H9 (cell line): Measurements from ENCODE around the gene GPAT2. TPM values are rescaled to one million over a fixed set of nuclear protein-coding genes. Genes with fewer than 3 reads are reported as not detected.
"Not testable (repeated sequence)": the region's sequence is repeated elsewhere in the genome, so short reads cannot be mapped to it uniquely, and the experiment has no call there.

Source experiments
- DNase-seq: peaks from one replicate; pipeline ENCODE4 v3.0.0-alpha.2; 2017
- H2AFZ ChIP-seq: one replicate; pipeline ENCODE4 v1.6.1; 2013; ENCODE audit warnings: mild to moderate bottlenecking, low read length, control low read depth, moderate library complexity
- H2AK5ac ChIP-seq: 2 replicates; pipeline ENCODE4 v1.6.1; 2013; ENCODE audit warnings: low read length, control low read depth, mixed read lengths; ENCODE audit not compliant: insufficient read length
- H2BK120ac ChIP-seq: one replicate; pipeline ENCODE4 v1.6.1; 2013; ENCODE audit warnings: low read depth, mild to moderate bottlenecking, low read length, control low read depth, inconsistent platforms; ENCODE audit not compliant: poor library complexity, severe bottlenecking
- H2BK12ac ChIP-seq: 2 replicates; pipeline ENCODE4 v1.6.1; 2013; ENCODE audit warnings: low read length, control low read depth, mixed read lengths, low read depth; ENCODE audit not compliant: insufficient read length
- H2BK15ac ChIP-seq: 2 replicates; pipeline ENCODE4 v1.6.1; 2013; ENCODE audit warnings: low read depth, low read length, control low read depth
- H2BK20ac ChIP-seq: one replicate; pipeline ENCODE4 v1.6.1; 2013; ENCODE audit warnings: low read depth, mild to moderate bottlenecking, low read length, control low read depth, inconsistent platforms; ENCODE audit not compliant: poor library complexity, severe bottlenecking
- H2BK5ac ChIP-seq: 2 replicates; pipeline ENCODE4 v1.6.1; 2013; ENCODE audit warnings: low read length, control low read depth, mixed read lengths; ENCODE audit not compliant: insufficient read length
- H3K14ac ChIP-seq: 2 replicates; pipeline ENCODE4 v1.6.1; 2013; ENCODE audit warnings: low read length, control low read depth; ENCODE audit not compliant: insufficient read depth
- H3K18ac ChIP-seq: 2 replicates; pipeline ENCODE4 v1.6.1; 2013; ENCODE audit warnings: low read depth, mild to moderate bottlenecking, mixed read lengths, low read length, control low read depth; ENCODE audit not compliant: insufficient read length
- H3K23ac ChIP-seq: 2 replicates; pipeline ENCODE4 v1.6.1; 2013; ENCODE audit warnings: low read length, control low read depth, mixed read lengths, low read depth; ENCODE audit not compliant: insufficient read length
- H3K23me2 ChIP-seq: 2 replicates; pipeline ENCODE4 v1.6.1; 2013; ENCODE audit warnings: low read depth, mild to moderate bottlenecking, mixed read lengths, low read length, control low read depth; ENCODE audit not compliant: insufficient read length, poor library complexity, severe bottlenecking
- H3K27ac ChIP-seq: 2 replicates; pipeline ENCODE4 v1.5.1; 2013; ENCODE audit warnings: low read length, control low read depth, mixed read lengths, low read depth; ENCODE audit not compliant: insufficient read length
- H3K27me3 ChIP-seq: 2 replicates; pipeline ENCODE4 v1.6.1; 2013; ENCODE audit warnings: low read length, control low read depth, inconsistent platforms; ENCODE audit not compliant: insufficient read depth
- H3K4ac ChIP-seq: 2 replicates; pipeline ENCODE4 v1.6.1; 2013; ENCODE audit warnings: low read depth, mild to moderate bottlenecking, control low read depth, inconsistent platforms, low read length, moderate library complexity
- H3K4me1 ChIP-seq: 2 replicates; pipeline ENCODE4 v1.6.1; 2013; ENCODE audit warnings: low read length, control low read depth, inconsistent platforms; ENCODE audit not compliant: insufficient read depth
- H3K4me2 ChIP-seq: 2 replicates; pipeline ENCODE4 v1.6.1; 2013; ENCODE audit warnings: low read length, control low read depth, mixed read lengths; ENCODE audit not compliant: insufficient read length, insufficient read depth
- H3K56ac ChIP-seq: 2 replicates; pipeline ENCODE4 v1.6.1; 2013; ENCODE audit warnings: low read depth, mild to moderate bottlenecking, mixed read lengths, low read length, control low read depth; ENCODE audit not compliant: insufficient read length
- H3K79me1 ChIP-seq: 2 replicates; pipeline ENCODE4 v1.6.1; 2013; ENCODE audit warnings: low read depth, mild to moderate bottlenecking, moderate library complexity, low read length, control low read depth, inconsistent platforms; ENCODE audit not compliant: insufficient read depth, poor library complexity, severe bottlenecking
- H3K79me2 ChIP-seq: 2 replicates; pipeline ENCODE4 v1.6.1; 2013; ENCODE audit warnings: low read length, control low read depth, inconsistent platforms; ENCODE audit not compliant: insufficient read depth
- H3K9ac ChIP-seq: 2 replicates; pipeline ENCODE4 v1.6.1; 2013; ENCODE audit warnings: low read length, control low read depth, mixed read lengths; ENCODE audit not compliant: insufficient read length; ENCODE audit errors: extremely low read depth
- H3K9me3 ChIP-seq: one replicate; pipeline ENCODE4 v1.6.1; 2013; ENCODE audit warnings: low read depth, low read length, inconsistent platforms; ENCODE audit not compliant: control insufficient read depth
- H3T11ph ChIP-seq: one replicate; pipeline ENCODE4 v1.6.1; 2013; ENCODE audit warnings: mild to moderate bottlenecking, low read length, control low read depth, inconsistent platforms
- H4K20me1 ChIP-seq: one replicate; pipeline ENCODE4 v1.6.1; 2013; ENCODE audit not compliant: control insufficient read depth, insufficient read length, insufficient read depth
- H4K5ac ChIP-seq: 2 replicates; pipeline ENCODE4 v1.6.1; 2013; ENCODE audit warnings: low read depth, mild to moderate bottlenecking, mixed read lengths, low read length, control low read depth; ENCODE audit not compliant: insufficient read length
- H4K8ac ChIP-seq: replicated peaks from 2 replicates; pipeline ENCODE4 v1.6.1; 2013; ENCODE audit warnings: low read length, control low read depth, mixed read lengths, low read depth; ENCODE audit not compliant: insufficient read length
- H4K91ac ChIP-seq: 2 replicates; pipeline ENCODE4 v1.6.1; 2013; ENCODE audit warnings: low read depth, mild to moderate bottlenecking, moderate library complexity, mixed read lengths, low read length, control low read depth; ENCODE audit not compliant: insufficient read length
- H3K27ac Mint-ChIP-seq, 3 experiments: 2 replicates in 2 of 3; 3 replicates in 1 of 3; pipeline ENCODE4 v1.8.0; 2020 to 2021; ENCODE audit warnings: mixed read lengths in 3 of 3, mild to moderate bottlenecking in 1 of 3, moderate library complexity in 1 of 3
- H3K27me3 Mint-ChIP-seq: 2 replicates; pipeline ENCODE4 v1.8.0; 2021; ENCODE audit warnings: low read depth, mild to moderate bottlenecking, moderate library complexity, mixed read lengths
- H3K36me3 Mint-ChIP-seq, 3 experiments: 2 replicates in 2 of 3; 3 replicates in 1 of 3; pipeline ENCODE4 v1.8.0; 2020 to 2021; ENCODE audit warnings: low read depth in 3 of 3, mixed read lengths in 3 of 3; ENCODE audit not compliant: insufficient read depth in 1 of 3
- H3K4me1 Mint-ChIP-seq, 2 experiments: 2 replicates each; pipeline ENCODE4 v1.8.0; 2020; ENCODE audit warnings: mixed read lengths in 2 of 2
- H3K4me3 Mint-ChIP-seq, 2 experiments: 2 replicates in 1 of 2; 3 replicates in 1 of 2; pipeline ENCODE4 v1.8.0; 2020 to 2021; ENCODE audit warnings: mild to moderate bottlenecking in 2 of 2, mixed read lengths in 2 of 2, moderate library complexity in 1 of 2
- H3K9me3 Mint-ChIP-seq, 2 experiments: 2 replicates in 1 of 2; 3 replicates in 1 of 2; pipeline ENCODE4 v1.8.0; 2020; ENCODE audit warnings: mild to moderate bottlenecking in 2 of 2, mixed read lengths in 2 of 2, moderate library complexity in 1 of 2
- WGBS: extraction: QIAGEN DNeasy Blood & Tissue Kit; methylation state at CpG from one replicate; pipeline ENCODE4 v1.1.7; 2013; ENCODE audit warnings: missing lambda C conversion rate, low lambda C conversion rate, mixed read lengths; ENCODE audit not compliant: insufficient read length; ENCODE audit errors: extremely low coverage; 5-methylcytosine and 5-hydroxymethylcytosine counted together
- total RNA-seq: library from RNA; stranded (reverse); gene quantifications from 2 replicates; pipeline ENCODE4 v1.2.1, GENCODE V29; 2021

The GPAT2 gene
- total RNA-seq, 1 experiment from 2014 or later: 0.17 TPM

DNA sequence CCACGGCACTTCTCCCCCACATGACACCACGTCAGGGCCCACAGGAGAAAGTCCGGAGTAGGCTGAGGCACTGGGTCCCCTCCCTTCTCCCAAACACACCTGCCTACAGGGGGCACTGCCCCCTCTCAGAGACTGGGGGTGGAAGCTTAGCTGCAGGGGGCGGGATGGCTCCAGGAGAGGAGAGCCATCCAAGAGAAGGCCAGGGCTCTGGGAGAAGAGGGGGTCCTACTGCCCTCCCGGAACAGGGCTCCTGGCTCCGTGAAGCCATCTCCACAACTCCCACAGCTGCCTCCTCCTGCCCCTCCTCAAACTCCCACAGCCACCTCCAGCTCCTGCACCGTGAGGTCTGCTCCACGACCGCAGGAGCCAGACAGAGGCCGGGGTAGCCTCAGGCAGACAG is 25.6 kb upstream of the GPAT2 start:
- not testable (repeated sequence) for H2AFZ ChIP-seq, H3K56ac ChIP-seq, DNase-seq, H3K36me3 Mint-ChIP-seq, H4K91ac ChIP-seq, H3K79me1 ChIP-seq, H3K4ac ChIP-seq, H3K4me3 Mint-ChIP-seq, H3T11ph ChIP-seq, H3K27ac Mint-ChIP-seq, H3K79me2 ChIP-seq, H4K5ac ChIP-seq, H2AK5ac ChIP-seq, H2BK120ac ChIP-seq, H3K9me3 Mint-ChIP-seq, H3K27ac ChIP-seq, H3K27me3 Mint-ChIP-seq, H3K9me3 ChIP-seq, H3K27me3 ChIP-seq, H2BK15ac ChIP-seq, H2BK12ac ChIP-seq, H4K20me1 ChIP-seq, H3K18ac ChIP-seq, H3K4me1 ChIP-seq, H2BK5ac ChIP-seq, H3K4me2 ChIP-seq, H3K9ac ChIP-seq, H3K23ac ChIP-seq, H2BK20ac ChIP-seq, H3K4me1 Mint-ChIP-seq, H3K23me2 ChIP-seq, H4K8ac ChIP-seq, H3K14ac ChIP-seq
- no CpG with 5 or more reads among the region's 10 CpGs for WGBS

DNA sequence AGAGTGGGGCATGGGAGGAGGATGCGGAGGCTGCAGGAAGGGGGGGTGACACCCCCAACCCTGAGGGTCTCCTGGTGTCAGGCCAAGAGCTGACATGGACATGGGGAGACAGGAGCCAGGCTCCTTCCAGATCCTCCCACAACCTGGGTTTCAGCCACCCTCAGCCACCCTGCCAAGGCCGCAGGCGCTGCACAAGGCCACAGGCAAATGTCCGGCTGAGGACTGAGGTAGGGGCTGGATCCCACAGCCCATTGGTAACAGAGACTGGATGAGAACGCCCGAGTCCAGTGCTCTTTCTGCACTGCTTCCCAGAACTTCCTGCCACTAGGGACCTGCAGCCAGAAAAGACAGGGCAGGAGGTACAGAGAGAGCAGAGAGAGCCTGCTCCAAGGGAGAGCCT is 24.7 kb upstream of the GPAT2 start:
- H3K14ac ChIP-seq, H3K4me3 Mint-ChIP-seq, H2BK5ac ChIP-seq, H3K27me3 Mint-ChIP-seq, H3K36me3 Mint-ChIP-seq, H2BK20ac ChIP-seq, H2BK12ac ChIP-seq, H3K18ac ChIP-seq, H3T11ph ChIP-seq, H3K23ac ChIP-seq, H3K79me1 ChIP-seq, H3K27ac Mint-ChIP-seq, H3K4me1 Mint-ChIP-seq, H3K27ac ChIP-seq, H3K9me3 Mint-ChIP-seq, H3K56ac ChIP-seq, H2BK120ac ChIP-seq, H2AFZ ChIP-seq, H4K20me1 ChIP-seq, H4K5ac ChIP-seq, H3K79me2 ChIP-seq, H3K4me2 ChIP-seq, H3K4me1 ChIP-seq, H3K9me3 ChIP-seq, H3K9ac ChIP-seq, H4K91ac ChIP-seq, H2BK15ac ChIP-seq, H3K23me2 ChIP-seq, H3K4ac ChIP-seq, H2AK5ac ChIP-seq, DNase-seq, H4K8ac ChIP-seq, H3K27me3 ChIP-seq: not testable (repeated sequence)
- no CpG with 5 or more reads among the region's 6 CpGs for WGBS
